ENCODE measurements around the gene GRIP2. TPM values are rescaled to one million over a fixed set of nuclear protein-coding genes. Genes with fewer than 3 reads are reported as not detected.

The GRIP2 gene
- total RNA-seq, 2 donors from 2014 or later: 0.47 to 0.53 TPM

GRCh38 chr3:14489641-14490040, 50.5 kb downstream of the GRIP2 start:
- H3K4me3 ChIP-seq: no peak overlapping the region
- H3K9me3 ChIP-seq: no peaks in the 10 kb centered on the region
- intact Hi-C loops (cut with DNase I): no loop called here
- H3K4me1 ChIP-seq: no peaks in the 10 kb centered on the region
- H3K27me3 ChIP-seq: no peaks in the 10 kb centered on the region
- H3K36me3 ChIP-seq: no peaks in the 10 kb centered on the region
- H3K9ac ChIP-seq (ENCODE audit: low read depth in 2 of 2, low read length in 2 of 2): no peak overlapping the region
- TF ChIP-seq, protein P1, sequence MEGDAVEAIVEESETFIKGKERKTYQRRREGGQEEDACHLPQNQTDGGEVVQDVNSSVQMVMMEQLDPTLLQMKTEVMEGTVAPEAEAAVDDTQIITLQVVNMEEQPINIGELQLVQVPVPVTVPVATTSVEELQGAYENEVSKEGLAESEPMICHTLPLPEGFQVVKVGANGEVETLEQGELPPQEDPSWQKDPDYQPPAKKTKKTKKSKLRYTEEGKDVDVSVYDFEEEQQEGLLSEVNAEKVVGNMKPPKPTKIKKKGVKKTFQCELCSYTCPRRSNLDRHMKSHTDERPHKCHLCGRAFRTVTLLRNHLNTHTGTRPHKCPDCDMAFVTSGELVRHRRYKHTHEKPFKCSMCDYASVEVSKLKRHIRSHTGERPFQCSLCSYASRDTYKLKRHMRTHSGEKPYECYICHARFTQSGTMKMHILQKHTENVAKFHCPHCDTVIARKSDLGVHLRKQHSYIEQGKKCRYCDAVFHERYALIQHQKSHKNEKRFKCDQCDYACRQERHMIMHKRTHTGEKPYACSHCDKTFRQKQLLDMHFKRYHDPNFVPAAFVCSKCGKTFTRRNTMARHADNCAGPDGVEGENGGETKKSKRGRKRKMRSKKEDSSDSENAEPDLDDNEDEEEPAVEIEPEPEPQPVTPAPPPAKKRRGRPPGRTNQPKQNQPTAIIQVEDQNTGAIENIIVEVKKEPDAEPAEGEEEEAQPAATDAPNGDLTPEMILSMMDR (IDR thresholded peaks at IDR 0.05): no peak
- no peak for DNase-seq
- no peak overlapping the region for H3K27ac ChIP-seq

GRCh38 chr3:14488286-14489041, 51.7 kb downstream of the GRIP2 start:
- Histone ChIP-seq H3K27me3 (no peaks in the 10 kb centered on the region), H3K27ac (no peak overlapping the region), H3K9ac (ENCODE audit: low read depth in 2 of 2, low read length in 2 of 2) (no peak overlapping the region), H3K4me3 (no peak overlapping the region), H3K9me3 (no peaks in the 10 kb centered on the region), H3K4me1 (no peaks in the 10 kb centered on the region), H3K36me3 (no peaks in the 10 kb centered on the region)
- no peak for DNase-seq
- TF ChIP-seq, protein P1 (IDR thresholded peaks at IDR 0.05): no peak
- intact Hi-C loops (cut with DNase I): no loop called here

DNA sequence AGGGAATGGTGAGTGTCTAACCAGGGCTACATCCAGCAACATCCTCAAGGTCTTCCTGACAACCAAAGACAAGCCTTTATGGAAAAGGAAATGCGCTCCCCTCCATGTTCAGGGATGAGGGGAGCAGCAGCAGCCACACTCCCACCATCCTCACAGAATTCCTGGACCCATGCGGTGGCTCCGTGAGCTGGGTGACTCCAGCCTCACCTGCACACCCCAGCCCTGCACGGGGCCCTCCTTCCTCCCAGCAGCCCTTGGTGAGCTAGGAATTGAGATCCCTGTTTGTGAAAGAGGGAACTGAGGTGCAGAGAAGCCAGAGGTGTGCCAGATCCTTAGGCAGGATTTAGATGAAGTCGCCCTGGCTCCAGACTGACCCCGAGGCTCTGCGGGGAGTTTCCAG, 52.3 kb downstream of the GRIP2 start:
- TF ChIP-seq, protein P1 (IDR thresholded peaks at IDR 0.05): no peak
- Histone ChIP-seq H3K4me1 (no peaks in the 10 kb centered on the region), H3K27ac (no peak overlapping the region), H3K36me3 (no peaks in the 10 kb centered on the region), H3K9me3 (no peaks in the 10 kb centered on the region), H3K4me3 (no peak overlapping the region), H3K27me3 (no peaks in the 10 kb centered on the region), H3K9ac (ENCODE audit: low read depth in 2 of 2, low read length in 2 of 2) (no peak overlapping the region)
- no peak for DNase-seq
- intact Hi-C loops (cut with DNase I): no loop called here

- Histone ChIP-seq H3K9ac (ENCODE audit: low read depth in 2 of 2, low read length in 2 of 2) (no peak overlapping the region), H3K4me3 (no peak overlapping the region), H3K4me1 (no peaks in the 10 kb centered on the region), H3K36me3 (no peaks in the 10 kb centered on the region), H3K9me3 (no peaks in the 10 kb centered on the region), H3K27me3 (no peaks in the 10 kb centered on the region), H3K27ac (no peak overlapping the region)
- no peak for DNase-seq
- intact Hi-C loops (cut with DNase I): no loop called here
- TF ChIP-seq, protein P1 (IDR thresholded peaks at IDR 0.05): no peak
These were observed 53.1 kb downstream of the GRIP2 start for GRCh38 chr3:14487086-14487485.

DNA sequence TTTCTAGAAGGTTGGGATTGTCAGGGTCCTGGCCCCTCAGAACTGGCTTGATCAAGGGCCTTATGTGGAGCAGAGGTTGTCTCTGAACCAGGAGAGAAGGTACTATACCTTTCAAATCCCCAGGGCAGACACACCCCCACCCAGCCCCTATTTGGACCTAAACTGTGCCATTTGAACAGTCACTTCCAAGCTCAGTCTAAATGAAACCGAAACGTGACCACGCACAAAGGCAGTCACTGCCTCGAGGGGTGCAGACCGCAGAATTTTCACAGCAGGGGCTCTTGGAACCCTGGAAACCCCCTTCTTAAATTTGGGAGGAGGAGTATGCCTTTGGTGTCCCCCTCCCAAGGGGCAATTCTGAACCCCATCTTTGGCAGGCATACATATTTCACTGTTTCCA, 53.7 kb downstream of the GRIP2 start:
- intact Hi-C loops (cut with DNase I): no loop called here
- TF ChIP-seq, protein P1 (IDR thresholded peaks at IDR 0.05): no peak
- Histone ChIP-seq H3K4me3 (no peak overlapping the region), H3K4me1 (no peaks in the 10 kb centered on the region), H3K27me3 (no peaks in the 10 kb centered on the region), H3K9me3 (no peaks in the 10 kb centered on the region), H3K36me3 (no peaks in the 10 kb centered on the region), H3K9ac (ENCODE audit: low read depth in 2 of 2, low read length in 2 of 2) (no peak overlapping the region), H3K27ac (no peak overlapping the region)
- DNase-seq: no peak
